ENCODE measurements around the gene LMBRD2.

GRCh38 chr5:36136581-36136980 lies 15.1 kb downstream of the LMBRD2 start:
- TF ChIP-seq SUZ12 (IDR thresholded peaks at IDR 0.05) (no peak), FOXM1 (IDR thresholded peaks at IDR 0.05; ENCODE audit: borderline replicate concordance) (no peak), SP1 (IDR thresholded peaks at IDR 0.05) (no peak), CTBP1 (IDR thresholded peaks at IDR 0.05; ENCODE audit: borderline replicate concordance) (no peak), L3MBTL2 (conservative IDR thresholded peaks at IDR 0.05) (no peak), FOXK2 (IDR thresholded peaks at IDR 0.05) (no peak), HDGF (IDR thresholded peaks at IDR 0.05; ENCODE audit: borderline replicate concordance) (no peak)
- TF ChIP-seq, protein P1, sequence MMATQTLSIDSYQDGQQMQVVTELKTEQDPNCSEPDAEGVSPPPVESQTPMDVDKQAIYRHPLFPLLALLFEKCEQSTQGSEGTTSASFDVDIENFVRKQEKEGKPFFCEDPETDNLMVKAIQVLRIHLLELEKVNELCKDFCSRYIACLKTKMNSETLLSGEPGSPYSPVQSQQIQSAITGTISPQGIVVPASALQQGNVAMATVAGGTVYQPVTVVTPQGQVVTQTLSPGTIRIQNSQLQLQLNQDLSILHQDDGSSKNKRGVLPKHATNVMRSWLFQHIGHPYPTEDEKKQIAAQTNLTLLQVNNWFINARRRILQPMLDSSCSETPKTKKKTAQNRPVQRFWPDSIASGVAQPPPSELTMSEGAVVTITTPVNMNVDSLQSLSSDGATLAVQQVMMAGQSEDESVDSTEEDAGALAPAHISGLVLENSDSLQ (IDR thresholded peaks at IDR 0.05), result no peak
